WERI-Rb-1 (cell line): ENCODE results near the gene GYS2.

Experiments used
- DNase-seq: peaks from one replicate; pipeline ENCODE4 v3.0.0-alpha.2; 2020
- H3K27ac ChIP-seq: fragments of 250-450 bp; sonication (Bioruptor Pico); 2 replicates; pipeline ENCODE4 v1.5.1; 2020; ENCODE audit warnings: mild to moderate bottlenecking, moderate library complexity
- H3K27me3 ChIP-seq: fragments of 250-450 bp; sonication (Bioruptor Pico); 2 replicates; pipeline ENCODE4 v1.5.1; 2021; ENCODE audit warnings: mild to moderate bottlenecking, low read depth, moderate library complexity; ENCODE audit not compliant: insufficient read depth, severe bottlenecking
- H3K36me3 ChIP-seq: fragments of 250-450 bp; sonication (Bioruptor Pico); 2 replicates; pipeline ENCODE4 v1.5.1; 2020; ENCODE audit warnings: mild to moderate bottlenecking, moderate library complexity
- H3K4me3 ChIP-seq: 2 replicates; pipeline ENCODE4 v1.5.1; 2011; ENCODE audit warnings: low read depth, mild to moderate bottlenecking, control low read depth, low read length
- H3K9me3 ChIP-seq: fragments of 250-450 bp; sonication (Bioruptor Pico); 2 replicates; pipeline ENCODE4 v1.5.1; 2021; ENCODE audit warnings: mild to moderate bottlenecking, moderate library complexity; ENCODE audit not compliant: severe bottlenecking
- CTCF ChIP-seq: IDR thresholded peaks from 2 replicates; pipeline ENCODE4 v1.5.1; 2011; ENCODE audit warnings: low read depth, mild to moderate bottlenecking, control low read depth, inconsistent platforms, low read length

The GYS2 gene

DNA sequence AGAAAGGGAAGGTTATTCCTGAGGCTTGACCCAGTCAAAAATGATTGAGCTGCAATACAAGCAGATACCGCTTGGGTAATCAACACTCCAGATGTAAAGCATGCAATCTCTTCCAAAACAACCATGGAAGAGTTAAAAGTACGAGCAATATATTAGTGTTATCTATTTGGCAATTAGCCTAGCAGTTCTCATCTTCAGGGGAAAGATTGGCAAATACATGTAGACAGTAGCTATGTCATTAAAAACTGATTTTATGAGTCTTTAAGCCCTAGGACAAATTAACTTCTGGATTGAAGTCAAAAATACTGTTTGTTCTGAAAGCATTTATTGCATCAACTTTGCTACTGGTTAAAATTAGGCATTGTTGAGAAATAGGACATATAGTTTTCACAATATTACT is 9.3 kb upstream of the GYS2 start:
- no peaks in the 10 kb centered on the region for H3K9me3 ChIP-seq
- no peak for DNase-seq
- no peaks in the 10 kb centered on the region for H3K27me3 ChIP-seq
- no peak for TF ChIP-seq CTCF
- H3K27ac ChIP-seq, result no peak overlapping the region
- no peaks in the 10 kb centered on the region for H3K36me3 ChIP-seq
- no peak overlapping the region for H3K4me3 ChIP-seq

- DNase-seq, result no peak
- no peak overlapping the region for H3K4me3 ChIP-seq
- H3K27me3 ChIP-seq, result no peaks in the 10 kb centered on the region
- no peaks in the 10 kb centered on the region for H3K36me3 ChIP-seq
- no peaks in the 10 kb centered on the region for H3K9me3 ChIP-seq
- TF ChIP-seq CTCF, result no peak
- H3K27ac ChIP-seq, result no peak overlapping the region
These were observed 3.5 kb upstream of the GYS2 start for GRCh38 chr12:21608196-21608595.

DNA sequence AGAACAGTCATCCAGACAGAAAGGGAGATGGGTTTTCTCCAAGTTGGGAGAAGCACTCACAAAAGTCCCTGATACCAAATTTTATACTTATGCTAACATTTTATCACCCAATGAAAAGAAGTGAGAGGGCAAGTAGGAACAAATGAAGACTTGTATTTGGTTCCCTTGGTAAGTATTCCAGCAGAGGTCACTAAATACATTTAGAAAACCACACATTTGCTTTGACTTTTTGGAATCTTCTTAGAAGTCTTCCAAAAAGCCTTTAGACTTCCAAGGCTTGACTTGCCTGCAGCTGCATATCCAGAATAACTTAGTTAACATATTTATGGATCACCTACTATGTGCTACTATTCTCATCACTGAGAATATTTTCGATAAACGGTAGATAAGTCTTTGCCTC is 3.1 kb upstream of the GYS2 start:
- H3K27me3 ChIP-seq, result no peaks in the 10 kb centered on the region
- no peak for DNase-seq
- no peak overlapping the region for H3K4me3 ChIP-seq
- H3K9me3 ChIP-seq, result no peaks in the 10 kb centered on the region
- no peaks in the 10 kb centered on the region for H3K36me3 ChIP-seq
- TF ChIP-seq CTCF, result peak; percentile 30; the same call in 1 of the 2 replicates
- no peak overlapping the region for H3K27ac ChIP-seq

GRCh38 chr12:21606175-21606574 is 1.5 kb upstream of the GYS2 start:
- H3K9me3 ChIP-seq, result no peaks in the 10 kb centered on the region
- H3K36me3 ChIP-seq, result no peaks in the 10 kb centered on the region
- no peak overlapping the region for H3K27ac ChIP-seq
- TF ChIP-seq CTCF, result no peak
- no peaks in the 10 kb centered on the region for H3K27me3 ChIP-seq
- H3K4me3 ChIP-seq, result no peak overlapping the region
- DNase-seq, result no peak

GRCh38 chr12:21602774-21603173 is 1.9 kb downstream of the GYS2 start:
- TF ChIP-seq CTCF, result no peak
- DNase-seq, result no peak
- Histone ChIP-seq H3K27ac (no peak overlapping the region), H3K27me3 (no peaks in the 10 kb centered on the region), H3K9me3 (no peaks in the 10 kb centered on the region), H3K36me3 (no peaks in the 10 kb centered on the region), H3K4me3 (no peak overlapping the region)

- no peak for TF ChIP-seq CTCF
- DNase-seq, result no peak
- Histone ChIP-seq H3K27ac (no peak overlapping the region), H3K36me3 (no peaks in the 10 kb centered on the region), H3K27me3 (no peaks in the 10 kb centered on the region), H3K9me3 (no peaks in the 10 kb centered on the region), H3K4me3 (no peak overlapping the region)
These were observed 4.5 kb downstream of the GYS2 start for GRCh38 chr12:21600196-21600595.
